Suppressor macrophage treated with lipopolysaccharide for 4 hours (primary cell): ENCODE data around the gene RRP12.
A peak's percentile ranks its signal among the peaks of the same experiment; 100 is the strongest.

Experiments used
- DNase-seq: peaks from one replicate; pipeline ENCODE4 v3.0.0-alpha.2; 2020

RRP12 gene

GRCh38 chr10:97333351-97333600, 67.9 kb downstream of the RRP12 start:
- no peak for DNase-seq

- DNase-seq = peak; percentile 81
These were observed 68.4 kb downstream of the RRP12 start for GRCh38 chr10:97332591-97333350.

- no peak for DNase-seq
These were observed 69.9 kb downstream of the RRP12 start for GRCh38 chr10:97331153-97331703.

- DNase-seq = peak; percentile 27
These were observed 71.4 kb downstream of the RRP12 start for GRCh38 chr10:97329766-97330165.

- no peak for DNase-seq
These were observed 72.3 kb downstream of the RRP12 start for GRCh38 chr10:97328646-97329453.

GRCh38 chr10:97327348-97328294, 73.5 kb downstream of the RRP12 start:
- DNase-seq = no peak

GRCh38 chr10:97325754-97326153, 75.4 kb downstream of the RRP12 start:
- DNase-seq = no peak

- peak; percentile 36 for DNase-seq
These were observed 77.6 kb downstream of the RRP12 start for GRCh38 chr10:97323501-97323900.

GRCh38 chr10:97321804-97322190, 79.3 kb downstream of the RRP12 start:
- no peak for DNase-seq

GRCh38 chr10:97321032-97321803, 79.9 kb downstream of the RRP12 start:
- peak; percentile 70 for DNase-seq

GRCh38 chr10:97320480-97321031, 80.6 kb downstream of the RRP12 start:
- DNase-seq = no peak

- DNase-seq = peak; percentile 67
These were observed 81.3 kb downstream of the RRP12 start for GRCh38 chr10:97319671-97320479.

GRCh38 chr10:97318772-97319651, 82.1 kb downstream of the RRP12 start, which contains the start of gene FRAT1:
FRAT1 (plus strand) TSS chr10:97319271; CDS start chr10:97319454, 183 bp downstream.
- DNase-seq = peak; percentile 92

- DNase-seq = peak; percentile 27
These were observed 86.5 kb downstream of the RRP12 start for GRCh38 chr10:97314671-97315070.

GRCh38 chr10:97312897-97313296, 88.2 kb downstream of the RRP12 start:
- DNase-seq = no peak

- no peak for DNase-seq
These were observed 90.0 kb downstream of the RRP12 start for GRCh38 chr10:97311111-97311626.

GRCh38 chr10:97307866-97308780, 93.0 kb downstream of the RRP12 start:
- no peak for DNase-seq

GRCh38 chr10:97307441-97307840, 93.7 kb downstream of the RRP12 start:
- peak; percentile 41 for DNase-seq
